Esophagus muscularis mucosa (tissue), 4 donors: ENCODE measurements around the gene THSD4. TPM values are rescaled to one million over a fixed set of nuclear protein-coding genes. Genes with fewer than 3 reads are reported as not detected.

Experiments
- DNase-seq: peaks from one replicate; pipeline ENCODE4 v3.0.0-alpha.2; 2017; ENCODE audit errors: extremely low spot score
- H3K27ac ChIP-seq, 4 donors: fragments of 200-600 bp; sonication (generic); replicated peaks in 1 of 4; 1 replicate in 3 of 4; 2 replicates in 1 of 4; pipeline ENCODE4 v1.5.1; 2016 to 2019; ENCODE audit warnings: mild to moderate bottlenecking in 1 of 4
- H3K27me3 ChIP-seq, 4 donors: fragments of 200-600 bp; sonication (generic); one replicate each; pipeline versions ENCODE4 v1.5.1 to v1.6.0; 2016 to 2019
- H3K36me3 ChIP-seq, 4 donors: fragments of 200-600 bp; sonication (generic); one replicate each; pipeline ENCODE4 v1.5.1; 2016 to 2019
- H3K4me1 ChIP-seq, 4 donors: fragments of 200-600 bp; sonication (generic); one replicate each; pipeline ENCODE4 v1.5.1; 2016 to 2019
- H3K4me3 ChIP-seq, 4 donors: fragments of 200-600 bp; sonication (generic); 1 replicate in 2 of 4; 2 replicates in 2 of 4; pipeline ENCODE4 v1.5.1; 2016 to 2019; ENCODE audit warnings: mild to moderate bottlenecking in 4 of 4, moderate library complexity in 1 of 4
- H3K9me3 ChIP-seq, 4 donors: fragments of 200-600 bp; sonication (generic); 1 replicate in 3 of 4; 2 replicates in 1 of 4; pipeline ENCODE4 v1.5.1; 2016 to 2019
- CTCF ChIP-seq, 3 experiments: fragments of 200-600 bp in 2 of 3; fragments of 450-650 bp in 1 of 3; sonication (generic) in 2 of 3; IDR thresholded peaks; one replicate each; pipeline ENCODE4 v1.5.1; 2017 to 2019; ENCODE audit warnings: antibody characterized with exemption in 3 of 3, mild to moderate bottlenecking in 2 of 3, moderate library complexity in 1 of 3
- EP300 ChIP-seq: sonication (generic); formaldehyde crosslinking; IDR thresholded peaks from one replicate; pipeline ENCODE4 v1.6.1; 2017; ENCODE audit warnings: antibody characterized with exemption
- POLR2A ChIP-seq: fragments of 450-650 bp; IDR thresholded peaks from one replicate; pipeline ENCODE4 v1.6.1; 2017; ENCODE audit warnings: antibody characterized with exemption, moderate library complexity, mild to moderate bottlenecking, low read depth
- POLR2AphosphoS5 ChIP-seq, 2 donors: sonication (generic); formaldehyde crosslinking; IDR thresholded peaks; one replicate each; pipeline ENCODE4 v1.6.1; 2017; ENCODE audit warnings: antibody characterized with exemption in 2 of 2
- WGBS: methylation state at CpG from one replicate; pipeline ENCODE4 v1.1.5; 2018; 5-methylcytosine and 5-hydroxymethylcytosine counted together
- intact Hi-C: fragments of 100-400 bp; cut with DNase I; formaldehyde crosslinking; loops from one replicate; pipeline ENCODE4 v1.15.1; 2023
- total RNA-seq, 4 donors: library from RNA; depleted of rRNA; stranded (reverse); fragments of >200 nt; gene quantifications; one replicate each; pipeline versions ENCODE4 v1.1.0 to v1.2.1, GENCODE V29; 2016

THSD4 gene
- total RNA-seq, 4 donors from 2014 or later = 3.2 to 6.6 (median 5.6) TPM

GRCh38 chr15:71817351-71817750 is 702.1 kb downstream of the THSD4 start:
- Histone ChIP-seq H3K9me3 (peaks cover 0 to 11% (median 7%) of the 10 kb centered on the region in 4 donors), H3K4me1 (peaks cover 0 to 5% (median 0%) of the 10 kb centered on the region in 4 donors), H3K27me3 (no peaks in the 10 kb centered on the region), H3K27ac (no peak overlapping the region), H3K4me3 (no peak overlapping the region), H3K36me3 (peaks cover 0 to 14% (median 9%) of the 10 kb centered on the region in 4 donors)
- WGBS = 96% methylated on average over 12 of the region's 13 CpGs
- no peak for TF ChIP-seq EP300
- no peak for TF ChIP-seq POLR2A
- no peak for TF ChIP-seq CTCF (IDR thresholded peaks at IDR 0.05)
- TF ChIP-seq POLR2AphosphoS5 (IDR thresholded peaks at IDR 0.05) = no peak
- DNase-seq = peak; percentile 53
- intact Hi-C loops = no loop called here

DNA sequence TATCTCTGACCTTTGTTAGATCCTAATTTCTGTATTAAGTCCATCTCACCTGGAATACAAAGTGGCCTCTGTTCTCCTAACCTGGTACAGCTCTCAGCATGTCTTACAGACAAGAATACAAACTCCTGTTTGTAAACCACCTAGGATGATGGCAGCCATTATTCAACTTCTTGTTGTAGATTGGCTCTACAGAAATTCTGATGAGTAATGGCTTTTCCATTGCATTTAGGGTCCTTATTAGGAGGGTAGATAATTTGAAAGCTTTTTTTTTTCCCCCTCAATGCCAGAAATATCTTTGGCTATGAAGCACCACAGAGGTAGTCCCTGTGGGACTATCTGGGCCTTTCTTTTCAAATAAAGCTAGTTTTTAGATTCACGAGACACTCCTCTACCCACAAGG is 704.9 kb downstream of the THSD4 start:
- Histone ChIP-seq H3K4me1 (no peaks in the 10 kb centered on the region), H3K27me3 (no peaks in the 10 kb centered on the region), H3K36me3 (peaks cover 8 to 40% (median 28%) of the 10 kb centered on the region in 4 donors), H3K9me3 (peaks cover 0 to 11% (median 7%) of the 10 kb centered on the region in 4 donors), H3K27ac (no peak overlapping the region), H3K4me3 (no peak overlapping the region)
- whole genome bisulfite sequencing = 100% methylated on average over 1 of the region's 1 CpG
- intact Hi-C loops = no loop called here
- peak; percentile 7 for DNase-seq
- TF ChIP-seq POLR2AphosphoS5 (IDR thresholded peaks at IDR 0.05) = no peak
- no peak for TF ChIP-seq CTCF (IDR thresholded peaks at IDR 0.05)
- TF ChIP-seq EP300 = no peak
- TF ChIP-seq POLR2A = no peak

DNA sequence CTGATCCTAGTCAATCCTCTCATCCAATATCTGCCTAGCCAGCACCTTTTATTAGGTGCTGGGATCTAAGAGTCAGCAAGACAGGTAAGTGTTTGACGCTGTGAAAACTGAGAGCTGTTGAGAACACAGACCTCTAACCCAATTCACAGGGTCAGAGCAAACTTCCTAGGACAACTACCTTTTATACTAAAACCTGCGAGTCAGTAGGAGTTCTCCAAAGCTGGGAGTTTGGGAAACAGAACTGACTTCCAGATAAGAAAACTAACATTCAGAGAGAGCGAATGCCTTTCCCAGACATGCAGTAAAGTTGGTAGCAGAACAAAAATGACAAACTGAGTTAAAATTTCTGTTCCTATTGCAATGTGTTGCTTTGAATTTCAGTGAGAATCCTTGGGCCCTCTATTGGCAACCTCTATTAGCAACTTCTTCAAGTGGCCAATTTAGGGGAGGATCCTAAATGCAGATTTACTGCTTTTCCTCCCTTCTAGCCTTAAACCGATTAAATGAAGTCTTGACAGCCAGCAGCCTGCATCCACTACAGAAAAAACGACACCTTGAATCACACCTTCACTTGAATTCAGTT is 706.4 kb downstream of the THSD4 start:
- Histone ChIP-seq H3K27ac (no peak overlapping the region), H3K36me3 (peaks cover 17 to 52% (median 39%) of the 10 kb centered on the region in 4 donors), H3K27me3 (no peaks in the 10 kb centered on the region), H3K4me1 (no peaks in the 10 kb centered on the region), H3K9me3 (peaks cover 0 to 11% (median 7%) of the 10 kb centered on the region in 4 donors), H3K4me3 (no peak overlapping the region)
- 88% methylated on average over 5 of the region's 5 CpGs for WGBS
- TF ChIP-seq POLR2AphosphoS5 (IDR thresholded peaks at IDR 0.05) (no peak), POLR2A (no peak), EP300 (no peak), CTCF (IDR thresholded peaks at IDR 0.05) (no peak)
- peak; percentile 39 for DNase-seq
- intact Hi-C loops = no loop called here

DNA sequence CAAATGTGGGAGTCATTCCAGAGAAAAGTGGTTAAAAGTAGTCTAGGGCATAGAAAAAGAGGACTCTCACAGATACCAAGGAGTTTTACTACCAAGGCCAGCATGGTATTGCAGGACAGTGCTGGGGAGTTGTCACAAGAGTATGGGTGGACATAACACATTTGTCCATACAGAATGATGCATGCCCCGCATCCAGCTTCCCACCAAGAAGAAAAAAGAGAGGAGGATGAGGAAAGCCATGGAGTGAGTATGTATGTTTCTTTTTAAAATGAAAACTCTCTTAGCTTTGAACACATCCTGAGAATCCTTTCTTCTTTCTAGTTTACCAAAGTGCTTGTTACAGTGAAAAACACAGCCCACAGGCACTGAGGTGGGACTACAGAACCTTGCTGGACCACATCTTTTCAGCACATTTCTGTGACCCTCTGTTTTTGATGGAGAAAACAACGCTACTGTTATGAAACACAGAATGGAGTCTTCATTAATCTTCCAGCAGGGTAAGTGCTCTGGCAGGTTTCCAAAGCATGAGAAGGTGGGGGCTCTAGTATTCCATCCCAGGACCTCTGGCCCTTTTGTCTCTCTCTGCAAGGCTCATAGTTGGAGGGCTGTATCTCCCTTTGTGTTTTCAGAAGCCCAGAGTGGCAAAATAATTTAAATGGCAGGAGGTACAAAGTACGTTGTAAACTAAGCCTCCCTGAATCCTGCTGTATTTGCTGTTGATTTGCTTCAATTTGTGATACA is 707.8 kb downstream of the THSD4 start:
- H3K4me1 ChIP-seq = no peaks in the 10 kb centered on the region
- no peak overlapping the region for H3K4me3 ChIP-seq
- TF ChIP-seq CTCF (IDR thresholded peaks at IDR 0.05) (no peak), EP300 (no peak), POLR2AphosphoS5 (IDR thresholded peaks at IDR 0.05) (no peak), POLR2A (no peak)
- H3K27me3 ChIP-seq = no peaks in the 10 kb centered on the region
- intact Hi-C loops = no loop called here
- 94% methylated on average over 3 of the region's 3 CpGs for WGBS
- H3K36me3 ChIP-seq = peaks cover 31 to 66% (median 53%) of the 10 kb centered on the region in 4 donors
- DNase-seq = peak; percentile 26
- H3K9me3 ChIP-seq = peaks cover 0 to 11% (median 7%) of the 10 kb centered on the region in 4 donors
- H3K27ac ChIP-seq = no peak overlapping the region
